Left lung (tissue), 10 donors: ENCODE measurements around the gene CIB4. TPM values are rescaled to one million over a fixed set of nuclear protein-coding genes. Genes with fewer than 3 reads are reported as not detected.

Experiments used
- ATAC-seq: fragments of 200-7000 bp; cut with Tn5 transposase; one replicate; pipeline ENCODE4 v1.9.1; 2020; ENCODE audit warnings: moderate library complexity
- DNase-seq, 4 donors: peaks; one replicate each; pipeline ENCODE4 v3.0.0-alpha.2; 2013 to 2020
- H3K27ac ChIP-seq, 2 donors: fragments of 200-600 bp; sonication (generic) in 1 of 2; one replicate each; pipeline versions ENCODE4 v1.5.0 to v1.8.0; 2020 to 2021
- H3K27me3 ChIP-seq, 2 donors: fragments of 200-600 bp; sonication (generic) in 1 of 2; one replicate each; pipeline versions ENCODE4 v1.5.0 to v1.8.0; 2020 to 2021
- H3K36me3 ChIP-seq, 2 donors: fragments of 200-600 bp; sonication (generic) in 1 of 2; one replicate each; pipeline versions ENCODE4 v1.5.0 to v1.8.0; 2020 to 2021
- H3K4me1 ChIP-seq, 2 donors: fragments of 200-600 bp; one replicate each; pipeline ENCODE4 v1.8.0; 2021
- H3K4me3 ChIP-seq, 2 donors: fragments of 200-600 bp; sonication (generic) in 1 of 2; one replicate each; pipeline versions ENCODE4 v1.5.0 to v1.8.0; 2020 to 2021; ENCODE audit warnings: mild to moderate bottlenecking in 1 of 2
- H3K9me3 ChIP-seq, 2 donors: fragments of 200-600 bp; sonication (generic) in 1 of 2; one replicate each; pipeline versions ENCODE4 v1.5.0 to v1.8.0; 2020 to 2021
- intact Hi-C, 2 donors: fragments of 100-400 bp; cut with DNase I; formaldehyde crosslinking; loops; one replicate each; pipeline versions ENCODE4 v1.11.2 to v1.14.2; 2022
- polyA plus RNA-seq, 6 donors: library from polyadenylated mRNA; unstranded; fragments of 120-200 nt; gene quantifications; one replicate each; pipeline ENCODE4 v1.2.1, GENCODE V29; 2013; ENCODE audit not compliant: insufficient read length in 6 of 6
- total RNA-seq, 2 donors: library from RNA; stranded (reverse); fragmentation: NEBNext Ultra II Directional; extraction: Animal tissue kit (Norgen Biotek cat#: 25700); gene quantifications; one replicate each; pipeline ENCODE4 v1.2.1, GENCODE V29; 2021
- TF ChIP-seq, protein P1 (sequence below), 2 donors: fragments of 200-600 bp; sonication (generic) in 1 of 2; IDR thresholded peaks; one replicate each; pipeline versions ENCODE4 v1.5.0 to v1.8.0; 2021; ENCODE audit warnings: antibody characterized with exemption in 2 of 2
- donor health status: DM: no; HTN: yes; CAD: no.
- donor health status: DM: no; HTN: no; CAD: no.

Gene CIB4
- total and polyA plus RNA-seq, 8 donors, result 1.0 to 2.4 (median 1.8) TPM; not detected in 2

DNA sequence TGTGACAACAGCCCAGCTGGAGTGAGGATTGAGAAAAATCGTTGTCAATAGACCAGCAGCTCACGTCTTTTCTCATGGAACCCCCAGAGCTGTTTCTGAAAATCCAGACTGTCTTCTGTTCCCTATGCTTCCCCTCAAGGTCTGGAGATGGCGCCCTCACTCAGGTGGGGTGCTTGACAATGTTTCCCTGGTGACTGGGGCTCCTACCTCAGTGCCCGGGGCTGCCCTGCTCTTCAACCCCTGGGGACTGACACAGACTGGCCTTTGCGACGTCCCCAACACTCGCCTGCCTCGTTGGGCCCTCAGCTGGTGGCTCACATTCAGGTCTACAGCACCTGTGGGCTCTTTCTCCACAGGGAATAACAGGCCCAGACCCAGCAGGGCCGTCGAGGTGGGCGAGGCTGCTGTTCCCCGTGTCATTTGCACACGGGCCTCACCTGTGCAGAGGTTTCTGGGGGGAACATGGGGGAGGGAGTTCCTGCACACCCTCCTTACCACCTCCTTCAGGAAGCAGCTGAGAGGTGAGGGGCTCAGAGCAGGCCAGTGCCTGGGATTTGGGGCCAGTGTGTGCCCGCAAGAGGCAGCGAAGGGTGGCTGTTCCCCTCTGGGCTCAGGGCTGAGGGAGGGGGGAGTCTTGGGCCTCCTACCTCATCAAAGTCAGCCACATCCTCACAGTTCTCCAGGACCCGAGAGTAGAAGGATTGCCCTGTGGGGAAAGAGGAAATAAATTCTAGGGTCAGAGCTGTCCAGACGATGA lies 103.9 kb downstream of the CIB4 start:
- no peak for ATAC-seq
- Histone ChIP-seq H3K4me3 (no peak overlapping the region), H3K27ac (no peak overlapping the region), H3K4me1 (no peaks in the 10 kb centered on the region), H3K36me3 (no peaks in the 10 kb centered on the region), H3K9me3 (no peaks in the 10 kb centered on the region), H3K27me3 (peaks cover 0 to 4% of the 10 kb centered on the region in 2 donors)
- intact Hi-C loops, result no loop called here
- peak in 1 of 4 donors; percentile 23 for DNase-seq
- TF ChIP-seq, protein P1, sequence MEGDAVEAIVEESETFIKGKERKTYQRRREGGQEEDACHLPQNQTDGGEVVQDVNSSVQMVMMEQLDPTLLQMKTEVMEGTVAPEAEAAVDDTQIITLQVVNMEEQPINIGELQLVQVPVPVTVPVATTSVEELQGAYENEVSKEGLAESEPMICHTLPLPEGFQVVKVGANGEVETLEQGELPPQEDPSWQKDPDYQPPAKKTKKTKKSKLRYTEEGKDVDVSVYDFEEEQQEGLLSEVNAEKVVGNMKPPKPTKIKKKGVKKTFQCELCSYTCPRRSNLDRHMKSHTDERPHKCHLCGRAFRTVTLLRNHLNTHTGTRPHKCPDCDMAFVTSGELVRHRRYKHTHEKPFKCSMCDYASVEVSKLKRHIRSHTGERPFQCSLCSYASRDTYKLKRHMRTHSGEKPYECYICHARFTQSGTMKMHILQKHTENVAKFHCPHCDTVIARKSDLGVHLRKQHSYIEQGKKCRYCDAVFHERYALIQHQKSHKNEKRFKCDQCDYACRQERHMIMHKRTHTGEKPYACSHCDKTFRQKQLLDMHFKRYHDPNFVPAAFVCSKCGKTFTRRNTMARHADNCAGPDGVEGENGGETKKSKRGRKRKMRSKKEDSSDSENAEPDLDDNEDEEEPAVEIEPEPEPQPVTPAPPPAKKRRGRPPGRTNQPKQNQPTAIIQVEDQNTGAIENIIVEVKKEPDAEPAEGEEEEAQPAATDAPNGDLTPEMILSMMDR (IDR thresholded peaks at IDR 0.05), result no peak

DNA sequence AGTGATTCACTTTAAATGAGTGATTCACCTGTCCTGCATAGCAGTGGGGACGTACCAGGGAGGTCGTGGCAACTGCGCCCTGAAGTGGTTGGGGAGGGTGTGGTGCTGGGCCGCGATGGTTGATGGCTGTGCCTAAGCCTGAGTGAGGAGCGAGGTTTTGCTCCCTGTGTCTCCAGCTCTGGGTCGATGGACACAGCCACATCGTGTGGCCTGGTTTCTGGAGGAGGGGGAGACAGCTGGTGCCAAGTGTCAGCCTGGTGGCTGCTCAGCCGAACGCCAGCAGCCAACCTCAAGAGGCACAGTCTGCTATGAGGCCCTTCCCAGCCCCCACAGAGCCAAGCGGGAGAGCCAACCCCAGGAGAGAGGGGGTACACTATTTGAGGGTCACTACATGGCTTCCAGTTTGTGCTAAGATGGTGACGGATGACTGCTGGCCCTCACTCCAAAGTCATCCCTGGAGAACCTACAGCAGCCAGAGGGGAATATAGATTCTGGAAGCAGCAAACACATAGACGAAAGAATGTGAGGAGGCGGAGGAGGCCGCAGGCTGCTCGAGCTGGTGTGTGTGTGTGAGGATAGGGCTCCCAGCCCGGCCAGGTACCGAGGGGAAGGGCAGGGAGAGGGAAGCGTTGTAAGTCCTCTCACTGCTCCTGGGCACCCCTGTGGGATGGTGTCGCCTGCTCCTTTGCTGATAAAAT lies 104.6 kb downstream of the CIB4 start:
- Histone ChIP-seq H3K27ac (no peak overlapping the region), H3K27me3 (peaks cover 0 to 4% of the 10 kb centered on the region in 2 donors), H3K36me3 (no peaks in the 10 kb centered on the region), H3K4me3 (no peak overlapping the region), H3K4me1 (no peaks in the 10 kb centered on the region), H3K9me3 (no peaks in the 10 kb centered on the region)
- intact Hi-C loops, result no loop called here
- ATAC-seq, result no peak
- TF ChIP-seq, protein P1 (IDR thresholded peaks at IDR 0.05), result no peak
- DNase-seq, result peak in 1 of 4 donors; percentile 21

DNA sequence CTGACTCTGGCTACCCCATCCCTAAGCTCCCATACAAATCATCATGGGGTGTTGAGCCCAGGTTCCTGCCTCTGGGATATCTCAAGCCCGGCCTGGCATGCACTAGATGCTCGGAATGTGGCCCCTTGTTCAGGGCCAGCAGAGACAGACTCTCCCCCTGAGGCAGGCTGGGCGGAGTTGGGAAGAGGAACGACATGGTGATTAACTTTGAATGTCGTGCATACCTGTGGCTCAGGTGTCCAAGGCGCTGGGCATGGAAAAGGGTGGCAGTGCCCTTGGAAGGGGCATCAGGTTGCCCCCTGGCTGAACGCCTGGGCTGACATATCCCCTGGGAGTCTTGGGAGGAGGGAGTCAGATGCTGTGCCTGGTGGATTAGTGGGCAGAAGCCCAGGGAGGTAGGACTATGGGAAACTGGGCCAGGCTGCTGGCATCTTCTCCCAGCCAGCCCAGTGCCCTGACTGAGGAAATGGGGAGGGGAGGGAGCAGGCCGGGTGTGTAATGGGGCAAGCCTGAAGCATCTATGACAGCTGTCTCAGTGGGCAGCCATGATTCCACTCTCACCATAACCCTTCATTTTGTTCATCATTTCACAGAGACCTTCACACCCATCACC lies 105.4 kb downstream of the CIB4 start:
- Histone ChIP-seq H3K27me3 (peaks cover 0 to 2% of the 10 kb centered on the region in 2 donors), H3K27ac (no peak overlapping the region), H3K4me3 (no peak overlapping the region), H3K9me3 (no peaks in the 10 kb centered on the region), H3K4me1 (no peaks in the 10 kb centered on the region), H3K36me3 (no peaks in the 10 kb centered on the region)
- ATAC-seq (no peak), DNase-seq (peak in 1 of 4 donors; percentile 16)
- TF ChIP-seq, protein P1 (IDR thresholded peaks at IDR 0.05), result no peak
- intact Hi-C loops, result no loop called here

DNA sequence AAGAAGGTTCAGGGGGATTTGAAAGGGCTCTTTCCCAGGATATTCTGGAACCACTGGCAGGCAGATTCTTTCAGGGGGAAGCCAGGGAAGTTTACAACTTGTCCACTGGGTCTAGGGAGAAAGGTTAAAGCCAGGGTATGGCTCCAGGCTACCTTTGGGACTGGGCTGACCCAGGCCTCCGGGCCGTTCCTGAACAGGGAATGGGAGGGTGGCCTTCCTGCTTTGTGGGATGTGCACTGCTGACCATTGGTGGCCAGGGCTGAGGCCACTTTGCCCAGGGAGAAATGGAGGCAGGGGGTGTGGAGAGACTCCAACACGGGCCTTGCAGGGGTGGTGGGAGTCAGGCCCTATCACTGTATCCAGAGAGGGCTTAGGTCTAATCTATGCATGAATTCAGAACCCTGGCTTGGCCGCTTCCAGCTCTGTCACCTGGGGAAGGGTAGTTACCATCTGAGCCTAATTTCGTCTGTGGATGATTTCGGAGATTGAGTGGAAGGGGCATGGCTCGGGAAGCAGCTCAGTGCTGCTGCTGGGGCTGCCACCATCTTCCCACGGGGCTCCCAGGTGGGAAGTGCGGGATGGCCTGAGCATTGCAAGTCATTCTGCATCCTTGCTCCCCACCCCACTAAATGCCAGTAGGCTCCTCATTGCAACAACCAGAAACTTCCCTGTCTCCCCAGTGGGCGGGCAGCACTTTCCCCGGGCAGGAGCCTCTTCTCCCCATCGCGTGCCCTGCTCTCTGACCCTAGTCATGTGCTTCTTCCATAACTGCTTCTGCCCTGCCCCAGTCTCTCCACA lies 106.1 kb downstream of the CIB4 start:
- Histone ChIP-seq H3K36me3 (no peaks in the 10 kb centered on the region), H3K4me3 (no peak overlapping the region), H3K27me3 (no peaks in the 10 kb centered on the region), H3K9me3 (no peaks in the 10 kb centered on the region), H3K27ac (no peak overlapping the region), H3K4me1 (no peaks in the 10 kb centered on the region)
- intact Hi-C loops, result no loop called here
- ATAC-seq (no peak), DNase-seq (peak in 1 of 4 donors; percentile 12)
- TF ChIP-seq, protein P1 (IDR thresholded peaks at IDR 0.05), result no peak
